Measurements from ENCODE around the gene F2RL3.

F2RL3 gene

DNA sequence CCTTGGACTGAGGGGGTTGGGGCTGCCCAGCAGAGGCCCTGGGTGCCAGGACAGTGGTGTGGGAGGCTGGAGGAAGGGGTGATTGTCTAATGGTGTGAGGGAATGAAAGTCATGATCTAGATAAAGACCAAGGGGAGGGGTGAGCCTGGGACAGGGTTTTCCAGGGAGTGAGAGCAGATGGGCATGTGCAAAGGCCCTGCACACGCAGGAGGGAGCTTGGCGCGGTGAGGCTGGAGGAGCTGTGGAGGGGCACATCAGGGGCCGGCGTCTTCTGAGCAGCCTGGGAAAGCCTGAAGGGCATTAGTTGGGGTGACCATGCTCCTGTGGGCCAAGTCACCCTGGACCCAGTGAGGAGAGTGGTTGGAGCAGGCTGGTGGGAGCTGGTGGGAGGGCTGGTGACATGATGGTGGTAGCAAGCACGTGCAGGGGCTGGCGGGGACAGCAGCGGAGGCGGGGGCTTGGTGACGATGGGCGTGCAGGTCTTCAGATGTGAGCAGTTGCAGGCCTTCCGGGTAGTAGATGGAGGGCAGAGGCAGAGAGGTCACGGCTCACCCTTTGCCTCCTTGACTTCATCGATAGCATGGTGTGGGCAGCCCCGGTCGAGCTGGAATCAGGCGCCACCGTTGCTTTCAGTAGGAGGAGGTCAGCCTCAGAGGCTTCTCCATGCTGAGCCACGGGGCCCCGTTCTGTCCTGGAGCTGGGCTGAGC is 20.2 kb upstream of the F2RL3 start:
- H3K27me3 ChIP-seq = no peaks in the 10 kb centered on the region
- no peak for DNase-seq
- H3K27ac ChIP-seq = no peak overlapping the region
- TF ChIP-seq, protein P1, sequence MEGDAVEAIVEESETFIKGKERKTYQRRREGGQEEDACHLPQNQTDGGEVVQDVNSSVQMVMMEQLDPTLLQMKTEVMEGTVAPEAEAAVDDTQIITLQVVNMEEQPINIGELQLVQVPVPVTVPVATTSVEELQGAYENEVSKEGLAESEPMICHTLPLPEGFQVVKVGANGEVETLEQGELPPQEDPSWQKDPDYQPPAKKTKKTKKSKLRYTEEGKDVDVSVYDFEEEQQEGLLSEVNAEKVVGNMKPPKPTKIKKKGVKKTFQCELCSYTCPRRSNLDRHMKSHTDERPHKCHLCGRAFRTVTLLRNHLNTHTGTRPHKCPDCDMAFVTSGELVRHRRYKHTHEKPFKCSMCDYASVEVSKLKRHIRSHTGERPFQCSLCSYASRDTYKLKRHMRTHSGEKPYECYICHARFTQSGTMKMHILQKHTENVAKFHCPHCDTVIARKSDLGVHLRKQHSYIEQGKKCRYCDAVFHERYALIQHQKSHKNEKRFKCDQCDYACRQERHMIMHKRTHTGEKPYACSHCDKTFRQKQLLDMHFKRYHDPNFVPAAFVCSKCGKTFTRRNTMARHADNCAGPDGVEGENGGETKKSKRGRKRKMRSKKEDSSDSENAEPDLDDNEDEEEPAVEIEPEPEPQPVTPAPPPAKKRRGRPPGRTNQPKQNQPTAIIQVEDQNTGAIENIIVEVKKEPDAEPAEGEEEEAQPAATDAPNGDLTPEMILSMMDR (IDR thresholded peaks at IDR 0.05) = no peak
- peaks cover 81 to 100% (median 99%) of the 10 kb centered on the region in 3 donors for H3K36me3 ChIP-seq
- no peaks in the 10 kb centered on the region for H3K4me1 ChIP-seq
- intact Hi-C loops (cut with DNase I; ENCODE audit: low total_unique reads) = no loop called here
- H3K9me3 ChIP-seq = no peaks in the 10 kb centered on the region
- no peak overlapping the region for H3K4me3 ChIP-seq

DNA sequence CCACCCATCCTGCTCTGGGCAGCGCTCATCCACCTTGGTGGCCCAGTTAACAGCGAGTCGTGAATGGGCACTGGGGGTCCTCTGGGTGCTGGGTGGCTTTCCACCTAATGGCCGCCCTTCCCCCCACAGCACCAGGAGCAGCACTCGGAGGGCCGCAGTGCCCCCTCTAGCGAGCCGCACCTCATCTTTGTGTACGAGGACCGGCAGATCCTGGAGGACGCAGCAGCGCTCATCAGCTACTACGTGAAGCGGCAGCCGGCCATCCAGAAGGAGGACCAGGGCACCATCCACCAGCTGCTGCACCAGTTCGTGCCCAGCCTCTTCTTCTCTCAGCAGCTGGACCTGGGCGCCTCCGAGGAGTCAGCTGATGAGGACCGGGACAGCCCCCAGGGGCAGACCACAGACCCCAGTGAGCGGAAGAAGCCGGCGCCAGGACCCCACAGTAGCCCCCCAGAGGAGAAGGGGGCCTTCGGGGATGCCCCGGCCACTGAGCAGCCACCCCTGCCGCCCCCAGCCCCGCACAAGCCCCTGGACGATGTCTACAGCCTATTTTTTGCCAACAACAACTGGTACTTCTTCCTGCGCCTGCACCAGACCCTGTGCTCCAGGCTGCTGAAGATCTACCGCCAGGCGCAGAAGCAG is 19.3 kb upstream of the F2RL3 start:
- TF ChIP-seq, protein P1 (IDR thresholded peaks at IDR 0.05) = no peak

DNA sequence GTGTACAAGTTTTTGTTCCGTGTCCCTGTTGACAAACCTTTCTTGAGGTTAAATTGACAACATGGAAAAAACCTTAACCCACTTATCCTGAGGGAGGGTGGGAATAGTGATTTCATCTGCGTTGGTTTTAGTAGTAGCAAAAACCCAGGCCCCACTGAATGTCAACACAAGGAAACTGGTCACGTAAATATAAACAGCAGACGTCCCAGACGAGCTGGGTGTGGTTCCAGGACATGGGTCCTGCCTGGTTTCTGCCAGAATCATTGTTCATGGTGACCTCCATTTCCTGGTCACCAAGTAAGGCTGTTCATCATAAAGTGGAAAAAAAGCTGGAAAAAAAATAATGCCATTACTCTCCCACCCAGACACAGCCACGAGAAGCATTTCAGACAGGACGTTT is 16.9 kb upstream of the F2RL3 start:
- Histone ChIP-seq H3K4me1 (no peaks in the 10 kb centered on the region), H3K9me3 (no peaks in the 10 kb centered on the region), H3K36me3 (peaks cover 60 to 82% (median 82%) of the 10 kb centered on the region in 3 donors), H3K4me3 (no peak overlapping the region), H3K27me3 (no peaks in the 10 kb centered on the region), H3K27ac (no peak overlapping the region)
- intact Hi-C loops (cut with DNase I; ENCODE audit: low total_unique reads) = no loop called here
- TF ChIP-seq, protein P1 (IDR thresholded peaks at IDR 0.05) = no peak
- DNase-seq = no peak

More for the DNA sequence above, 19.3 kb upstream of the F2RL3 start:
- no peaks in the 10 kb centered on the region for H3K4me1 ChIP-seq
- H3K36me3 ChIP-seq = peaks cover 72 to 94% (median 93%) of the 10 kb centered on the region in 3 donors
- no peak overlapping the region for H3K27ac ChIP-seq
- no peaks in the 10 kb centered on the region for H3K9me3 ChIP-seq
- no peak overlapping the region for H3K4me3 ChIP-seq
- intact Hi-C loops (cut with DNase I; ENCODE audit: low total_unique reads) = no loop called here
- H3K27me3 ChIP-seq = no peaks in the 10 kb centered on the region
- no peak for DNase-seq

DNA sequence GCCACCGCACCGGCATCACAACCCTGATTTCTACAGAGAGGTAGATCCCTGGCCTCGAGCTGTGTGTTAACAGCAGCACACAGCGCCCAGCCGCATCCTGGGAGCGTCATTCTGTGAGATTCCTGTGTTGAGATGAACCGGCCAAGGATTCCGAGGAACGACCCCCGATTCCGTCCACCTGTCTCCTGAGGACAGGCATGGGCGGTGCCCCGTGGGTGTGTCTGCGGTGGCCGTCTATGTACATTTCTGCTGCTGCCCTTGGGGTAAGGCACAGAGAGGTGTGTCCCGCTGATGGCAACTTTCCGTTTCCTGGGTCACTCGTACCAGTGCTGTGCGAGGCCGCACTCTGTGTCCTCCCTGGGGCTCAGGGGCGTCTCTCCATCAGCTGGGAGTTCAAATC is 16.1 kb upstream of the F2RL3 start:
- no peaks in the 10 kb centered on the region for H3K4me1 ChIP-seq
- H3K9me3 ChIP-seq = no peaks in the 10 kb centered on the region
- peaks cover 60 to 82% (median 82%) of the 10 kb centered on the region in 3 donors for H3K36me3 ChIP-seq
- TF ChIP-seq, protein P1 (IDR thresholded peaks at IDR 0.05) = no peak
- no peak overlapping the region for H3K4me3 ChIP-seq
- intact Hi-C loops (cut with DNase I; ENCODE audit: low total_unique reads) = no loop called here
- H3K27me3 ChIP-seq = no peaks in the 10 kb centered on the region
- DNase-seq = no peak
- H3K27ac ChIP-seq = no peak overlapping the region

DNA sequence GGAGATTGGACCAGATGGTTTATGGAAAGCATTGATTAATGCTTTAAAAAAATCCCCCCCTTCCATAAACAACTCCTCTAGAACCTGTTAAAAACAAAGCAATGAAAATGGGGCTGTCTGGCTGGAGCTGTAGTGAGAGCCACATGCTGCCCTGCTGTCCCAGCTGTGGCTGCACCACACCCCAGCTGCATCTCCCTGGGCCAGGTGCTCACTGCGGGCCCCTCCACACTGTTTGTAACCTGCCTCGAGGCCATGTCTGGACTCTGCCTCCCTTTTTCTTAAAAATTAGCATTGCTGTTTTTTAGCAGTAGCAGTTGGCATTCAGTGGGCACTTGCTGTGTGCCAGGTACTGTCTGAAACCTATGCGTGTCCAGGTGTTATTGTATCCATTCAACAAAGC is 15.2 kb upstream of the F2RL3 start:
- Histone ChIP-seq H3K27ac (no peak overlapping the region), H3K36me3 (peaks cover 60 to 82% (median 82%) of the 10 kb centered on the region in 3 donors), H3K4me1 (no peaks in the 10 kb centered on the region)

More for the DNA sequence above, 15.2 kb upstream of the F2RL3 start:
- DNase-seq = no peak
- intact Hi-C loops (cut with DNase I; ENCODE audit: low total_unique reads) = no loop called here
- no peaks in the 10 kb centered on the region for H3K9me3 ChIP-seq
- TF ChIP-seq, protein P1 (IDR thresholded peaks at IDR 0.05) = no peak
- no peak overlapping the region for H3K4me3 ChIP-seq
- H3K27me3 ChIP-seq = no peaks in the 10 kb centered on the region
